ENCODE results near the gene DDB1. TPM values are rescaled to one million over a fixed set of nuclear protein-coding genes. Genes with fewer than 3 reads are reported as not detected.
A peak's percentile ranks its signal among the peaks of the same experiment; 100 is the strongest.

The DDB1 gene
- total and polyA plus RNA-seq, 7 experiments from 2014 or later, result 113 to 213 (median 157) TPM

- peaks cover 0 to 1% (median 0%) of the 10 kb centered on the region in 11 donors for H3K9me3 Mint-ChIP-seq
- no peak overlapping the region for H3K4me3 ChIP-seq (ENCODE audit: low read length)
- POLR2A ChIA-PET, result interaction anchor here (0.6 to 3.4 kb wide), 2 partner anchors 33 to 591 kb away, joined by 6 to 11 read pairs; partner anchors contain the start of genes CYB561A3 and TMEM138
- H3K27ac Mint-ChIP-seq, result no peak overlapping the region
- intact Hi-C loops (cut with micrococcal nuclease), result no loop called here
- no peaks in the 10 kb centered on the region for H3K27me3 ChIP-seq (ENCODE audit: control insufficient read depth in 2 of 2, insufficient read depth in 2 of 2, low read length in 2 of 2)
- peaks cover 28 to 59% (median 50%) of the 10 kb centered on the region in 7 donors for H3K4me1 Mint-ChIP-seq
- peaks cover 25 to 62% (median 40%) of the 10 kb centered on the region in 3 experiments for H3K36me3 ChIP-seq (ENCODE audit: control insufficient read depth in 2 of 3, insufficient read depth in 3 of 3, low read length in 3 of 3)
- CTCF ChIA-PET, result interaction anchor here (0.7 kb wide), 1 partner anchor 75 kb away, joined by 3 read pairs; no protein-coding TSS in a partner anchor
- ATAC-seq, result no peak
- DNase-seq, result no peak
- peaks cover 20 to 55% (median 27%) of the 10 kb centered on the region in 5 donors for H3K36me3 Mint-ChIP-seq
- H3K9me3 ChIP-seq (ENCODE audit: control insufficient read depth in 2 of 3, low read length in 3 of 3), result no peaks in the 10 kb centered on the region
- H3K27me3 Mint-ChIP-seq, result no peaks in the 10 kb centered on the region
- peaks cover 15 to 16% of the 10 kb centered on the region in 2 donors for H3K4me1 ChIP-seq (ENCODE audit: control insufficient read depth in 2 of 2, insufficient read depth in 2 of 2, low read length in 2 of 2)
- H3K27ac ChIP-seq (ENCODE audit: low read depth, low read length), result no peak overlapping the region
- no peak overlapping the region for H3K4me3 Mint-ChIP-seq
Measured at GRCh38 chr11:61328351-61328750, 4.6 kb downstream of the DDB1 start.

- Mint-ChIP-seq H3K27ac (no peak overlapping the region), H3K4me3 (no peak overlapping the region), H3K36me3 (peaks cover 23 to 62% (median 31%) of the 10 kb centered on the region in 5 donors), H3K4me1 (peaks cover 28 to 53% (median 47%) of the 10 kb centered on the region in 7 donors), H3K27me3 (no peaks in the 10 kb centered on the region), H3K9me3 (peaks cover 0 to 1% (median 0%) of the 10 kb centered on the region in 11 donors)
- no peaks in the 10 kb centered on the region for H3K27me3 ChIP-seq (ENCODE audit: control insufficient read depth in 2 of 2, insufficient read depth in 2 of 2, low read length in 2 of 2)
- H3K27ac ChIP-seq (ENCODE audit: low read depth, low read length), result no peak overlapping the region
- H3K4me3 ChIP-seq (ENCODE audit: low read length), result no peak overlapping the region
- H3K4me1 ChIP-seq (ENCODE audit: control insufficient read depth in 2 of 2, insufficient read depth in 2 of 2, low read length in 2 of 2), result peaks cover 14 to 15% of the 10 kb centered on the region in 2 donors
- intact Hi-C loops (cut with micrococcal nuclease), result no loop called here
- peaks cover 31 to 67% (median 47%) of the 10 kb centered on the region in 3 experiments for H3K36me3 ChIP-seq (ENCODE audit: control insufficient read depth in 2 of 3, insufficient read depth in 3 of 3, low read length in 3 of 3)
- no peaks in the 10 kb centered on the region for H3K9me3 ChIP-seq (ENCODE audit: control insufficient read depth in 2 of 3, low read length in 3 of 3)
- ChIA-PET CTCF (interaction anchor here (0.7 to 0.8 kb wide), 3 partner anchors 58 to 74 kb away, joined by 3 read pairs; no protein-coding TSS in a partner anchor), POLR2A (interaction anchor here (0.6 to 3.4 kb wide), 4 partner anchors 11 to 592 kb away, joined by 4 to 11 read pairs (median 5); partner anchors contain the start of genes CYB561A3 and TMEM138)
- no peak for DNase-seq
- ATAC-seq, result no peak
Measured at GRCh38 chr11:61327669-61328071, 5.2 kb downstream of the DDB1 start.

GRCh38 chr11:61325649-61326414 is 7.1 kb downstream of the DDB1 start:
- H3K27me3 Mint-ChIP-seq, result no peaks in the 10 kb centered on the region
- H3K4me3 ChIP-seq (ENCODE audit: low read length), result no peak overlapping the region
- H3K27me3 ChIP-seq (ENCODE audit: control insufficient read depth in 2 of 2, insufficient read depth in 2 of 2, low read length in 2 of 2), result no peaks in the 10 kb centered on the region
- H3K36me3 ChIP-seq (ENCODE audit: control insufficient read depth in 2 of 3, insufficient read depth in 3 of 3, low read length in 3 of 3), result peaks cover 45 to 84% (median 57%) of the 10 kb centered on the region in 3 experiments
- no peak overlapping the region for H3K27ac ChIP-seq (ENCODE audit: low read depth, low read length)
- no peaks in the 10 kb centered on the region for H3K9me3 ChIP-seq (ENCODE audit: control insufficient read depth in 2 of 3, low read length in 3 of 3)
- DNase-seq (no peak), ATAC-seq (no peak)
- H3K36me3 Mint-ChIP-seq, result peaks cover 27 to 74% (median 34%) of the 10 kb centered on the region in 5 donors
- H3K4me1 ChIP-seq (ENCODE audit: control insufficient read depth in 2 of 2, insufficient read depth in 2 of 2, low read length in 2 of 2), result no peaks in the 10 kb centered on the region
- CTCF ChIA-PET, result no interaction called here
- H3K4me1 Mint-ChIP-seq, result peaks cover 12 to 35% (median 29%) of the 10 kb centered on the region in 7 donors
- POLR2A ChIA-PET, result interaction anchor here (0.7 kb wide), 1 partner anchor 82 kb away, joined by 3 read pairs; no protein-coding TSS in a partner anchor
- intact Hi-C loops (cut with micrococcal nuclease), result no loop called here
- peak overlapping the region in 1 of 9 donors; percentile 33 for H3K27ac Mint-ChIP-seq
- H3K4me3 Mint-ChIP-seq, result no peak overlapping the region
- H3K9me3 Mint-ChIP-seq, result peaks cover 0 to 1% (median 0%) of the 10 kb centered on the region in 11 donors

GRCh38 chr11:61315260-61315659 is 17.6 kb downstream of the DDB1 start:
- Mint-ChIP-seq H3K27me3 (no peaks in the 10 kb centered on the region), H3K4me3 (no peak overlapping the region), H3K9me3 (no peaks in the 10 kb centered on the region), H3K36me3 (peaks cover 9 to 52% (median 23%) of the 10 kb centered on the region in 5 donors), H3K4me1 (peaks cover 0 to 8% (median 0%) of the 10 kb centered on the region in 7 donors), H3K27ac (no peak overlapping the region)
- CTCF ChIA-PET, result no interaction called here
- Histone ChIP-seq H3K27ac (ENCODE audit: low read depth, low read length) (no peak overlapping the region), H3K9me3 (ENCODE audit: control insufficient read depth in 2 of 3, low read length in 3 of 3) (no peaks in the 10 kb centered on the region), H3K27me3 (ENCODE audit: control insufficient read depth in 2 of 2, insufficient read depth in 2 of 2, low read length in 2 of 2) (no peaks in the 10 kb centered on the region), H3K4me3 (ENCODE audit: low read length) (no peak overlapping the region), H3K36me3 (ENCODE audit: control insufficient read depth in 2 of 3, insufficient read depth in 3 of 3, low read length in 3 of 3) (peaks cover 36 to 91% (median 55%) of the 10 kb centered on the region in 3 experiments), H3K4me1 (ENCODE audit: control insufficient read depth in 2 of 2, insufficient read depth in 2 of 2, low read length in 2 of 2) (no peaks in the 10 kb centered on the region)
- intact Hi-C loops (cut with micrococcal nuclease), result no loop called here
- no peak for DNase-seq
- POLR2A ChIA-PET, result interaction anchor here (0.7 kb wide), 1 partner anchor 15 kb away, joined by 3 read pairs; no protein-coding TSS in a partner anchor
- no peak for ATAC-seq

- CTCF ChIA-PET, result no interaction called here
Measured at GRCh38 chr11:61310749-61311148, 22.2 kb downstream of the DDB1 start.

GRCh38 chr11:61309739-61310138 is 23.2 kb downstream of the DDB1 start:
- CTCF ChIA-PET, result no interaction called here
- POLR2A ChIA-PET, result no interaction called here

More at GRCh38 chr11:61310749-61311148, 22.2 kb downstream of the DDB1 start:
- intact Hi-C loops (cut with micrococcal nuclease), result no loop called here
- no peak overlapping the region for H3K4me3 ChIP-seq (ENCODE audit: low read length)
- DNase-seq, result no peak
- H3K4me1 ChIP-seq (ENCODE audit: control insufficient read depth in 2 of 2, insufficient read depth in 2 of 2, low read length in 2 of 2), result no peaks in the 10 kb centered on the region
- H3K4me3 Mint-ChIP-seq, result no peak overlapping the region
- H3K4me1 Mint-ChIP-seq, result peaks cover 0 to 2% (median 0%) of the 10 kb centered on the region in 7 donors
- H3K27me3 ChIP-seq (ENCODE audit: control insufficient read depth in 2 of 2, insufficient read depth in 2 of 2, low read length in 2 of 2), result no peaks in the 10 kb centered on the region
- no peak for ATAC-seq
- H3K27ac ChIP-seq (ENCODE audit: low read depth, low read length), result no peak overlapping the region
- peaks cover 11 to 37% (median 27%) of the 10 kb centered on the region in 5 donors for H3K36me3 Mint-ChIP-seq
- peaks cover 53 to 99% (median 56%) of the 10 kb centered on the region in 3 experiments for H3K36me3 ChIP-seq (ENCODE audit: control insufficient read depth in 2 of 3, insufficient read depth in 3 of 3, low read length in 3 of 3)
- no peak overlapping the region for H3K27ac Mint-ChIP-seq
- no peaks in the 10 kb centered on the region for H3K9me3 ChIP-seq (ENCODE audit: control insufficient read depth in 2 of 3, low read length in 3 of 3)
- no peaks in the 10 kb centered on the region for H3K27me3 Mint-ChIP-seq
- no peaks in the 10 kb centered on the region for H3K9me3 Mint-ChIP-seq
- POLR2A ChIA-PET, result no interaction called here

More at GRCh38 chr11:61309739-61310138, 23.2 kb downstream of the DDB1 start:
- H3K27me3 ChIP-seq (ENCODE audit: control insufficient read depth in 2 of 2, insufficient read depth in 2 of 2, low read length in 2 of 2), result no peaks in the 10 kb centered on the region
- Mint-ChIP-seq H3K9me3 (no peaks in the 10 kb centered on the region), H3K27ac (no peak overlapping the region), H3K36me3 (peaks cover 11 to 35% (median 25%) of the 10 kb centered on the region in 5 donors), H3K27me3 (no peaks in the 10 kb centered on the region), H3K4me3 (no peak overlapping the region), H3K4me1 (peaks cover 0 to 2% (median 0%) of the 10 kb centered on the region in 7 donors)
- no peaks in the 10 kb centered on the region for H3K4me1 ChIP-seq (ENCODE audit: control insufficient read depth in 2 of 2, insufficient read depth in 2 of 2, low read length in 2 of 2)
- H3K9me3 ChIP-seq (ENCODE audit: control insufficient read depth in 2 of 3, low read length in 3 of 3), result no peaks in the 10 kb centered on the region
- H3K27ac ChIP-seq (ENCODE audit: low read depth, low read length), result no peak overlapping the region
- DNase-seq (no peak), ATAC-seq (no peak)
- intact Hi-C loops (cut with micrococcal nuclease), result no loop called here
- H3K36me3 ChIP-seq (ENCODE audit: control insufficient read depth in 2 of 3, insufficient read depth in 3 of 3, low read length in 3 of 3), result peaks cover 46 to 99% (median 50%) of the 10 kb centered on the region in 3 experiments
- no peak overlapping the region for H3K4me3 ChIP-seq (ENCODE audit: low read length)

All from naive thymus-derived CD4-positive, alpha-beta T cell (primary cell).